Gastrocnemius medialis (tissue), 4 donors: ENCODE measurements around the gene DOCK4.

Experiments
- POLR2A ChIP-seq, 2 donors: fragments of 450-650 bp; IDR thresholded peaks; one replicate each; pipeline ENCODE4 v1.6.1; 2017; ENCODE audit warnings: antibody characterized with exemption in 2 of 2, mild to moderate bottlenecking in 2 of 2, moderate library complexity in 2 of 2
- TF ChIP-seq, protein P1 (sequence below), 5 experiments: fragments of 450-650 bp in 3 of 5; fragments of 200-600 bp in 2 of 5; sonication (generic) in 2 of 5; IDR thresholded peaks in 4 of 5; conservative IDR thresholded peaks in 1 of 5; 1 replicate in 4 of 5; 2 replicates in 1 of 5; pipeline ENCODE4 v1.5.1; 2016 to 2019; ENCODE audit warnings: antibody characterized with exemption in 5 of 5, mild to moderate bottlenecking in 3 of 5, moderate library complexity in 3 of 5

DNA sequence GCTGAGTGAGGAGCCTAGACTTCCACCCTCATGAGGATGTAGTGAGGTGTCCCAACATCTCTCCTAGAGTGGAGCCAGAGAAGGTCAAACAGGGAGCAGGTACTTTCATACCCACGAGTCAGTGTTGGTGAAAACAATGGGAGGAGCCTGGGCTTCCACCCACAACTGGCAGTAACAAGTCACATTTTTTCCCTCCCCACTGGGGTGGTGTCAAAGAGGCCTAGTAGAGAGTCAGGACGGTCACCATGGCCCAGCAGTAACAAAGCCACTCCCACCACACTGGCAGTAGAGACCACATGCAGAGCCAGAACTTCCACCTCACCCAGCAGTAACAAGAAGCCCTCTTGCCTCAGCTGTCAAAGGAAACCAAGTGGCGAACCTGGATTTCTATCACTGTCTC, 363.7 kb downstream of the DOCK4 start:
- TF ChIP-seq, protein P1, sequence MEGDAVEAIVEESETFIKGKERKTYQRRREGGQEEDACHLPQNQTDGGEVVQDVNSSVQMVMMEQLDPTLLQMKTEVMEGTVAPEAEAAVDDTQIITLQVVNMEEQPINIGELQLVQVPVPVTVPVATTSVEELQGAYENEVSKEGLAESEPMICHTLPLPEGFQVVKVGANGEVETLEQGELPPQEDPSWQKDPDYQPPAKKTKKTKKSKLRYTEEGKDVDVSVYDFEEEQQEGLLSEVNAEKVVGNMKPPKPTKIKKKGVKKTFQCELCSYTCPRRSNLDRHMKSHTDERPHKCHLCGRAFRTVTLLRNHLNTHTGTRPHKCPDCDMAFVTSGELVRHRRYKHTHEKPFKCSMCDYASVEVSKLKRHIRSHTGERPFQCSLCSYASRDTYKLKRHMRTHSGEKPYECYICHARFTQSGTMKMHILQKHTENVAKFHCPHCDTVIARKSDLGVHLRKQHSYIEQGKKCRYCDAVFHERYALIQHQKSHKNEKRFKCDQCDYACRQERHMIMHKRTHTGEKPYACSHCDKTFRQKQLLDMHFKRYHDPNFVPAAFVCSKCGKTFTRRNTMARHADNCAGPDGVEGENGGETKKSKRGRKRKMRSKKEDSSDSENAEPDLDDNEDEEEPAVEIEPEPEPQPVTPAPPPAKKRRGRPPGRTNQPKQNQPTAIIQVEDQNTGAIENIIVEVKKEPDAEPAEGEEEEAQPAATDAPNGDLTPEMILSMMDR (IDR thresholded peaks at IDR 0.05 in 4 of 5, conservative IDR thresholded peaks at IDR 0.05 in 1 of 5) = no peak
- no peak for TF ChIP-seq POLR2A (IDR thresholded peaks at IDR 0.05)
